LNCAP (cell line): ENCODE measurements around the gene HOXB7.

Experiments used
- TF ChIP-seq, protein P1 (sequence below): fragments of 450-650 bp; IDR thresholded peaks from 2 replicates; pipeline ENCODE4 v1.5.1; 2017; ENCODE audit warnings: mild to moderate bottlenecking

HOXB7 gene

GRCh38 chr17:48617471-48618255 lies 6.8 kb upstream of the HOXB7 start:
- TF ChIP-seq, protein P1, sequence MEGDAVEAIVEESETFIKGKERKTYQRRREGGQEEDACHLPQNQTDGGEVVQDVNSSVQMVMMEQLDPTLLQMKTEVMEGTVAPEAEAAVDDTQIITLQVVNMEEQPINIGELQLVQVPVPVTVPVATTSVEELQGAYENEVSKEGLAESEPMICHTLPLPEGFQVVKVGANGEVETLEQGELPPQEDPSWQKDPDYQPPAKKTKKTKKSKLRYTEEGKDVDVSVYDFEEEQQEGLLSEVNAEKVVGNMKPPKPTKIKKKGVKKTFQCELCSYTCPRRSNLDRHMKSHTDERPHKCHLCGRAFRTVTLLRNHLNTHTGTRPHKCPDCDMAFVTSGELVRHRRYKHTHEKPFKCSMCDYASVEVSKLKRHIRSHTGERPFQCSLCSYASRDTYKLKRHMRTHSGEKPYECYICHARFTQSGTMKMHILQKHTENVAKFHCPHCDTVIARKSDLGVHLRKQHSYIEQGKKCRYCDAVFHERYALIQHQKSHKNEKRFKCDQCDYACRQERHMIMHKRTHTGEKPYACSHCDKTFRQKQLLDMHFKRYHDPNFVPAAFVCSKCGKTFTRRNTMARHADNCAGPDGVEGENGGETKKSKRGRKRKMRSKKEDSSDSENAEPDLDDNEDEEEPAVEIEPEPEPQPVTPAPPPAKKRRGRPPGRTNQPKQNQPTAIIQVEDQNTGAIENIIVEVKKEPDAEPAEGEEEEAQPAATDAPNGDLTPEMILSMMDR = no peak

DNA sequence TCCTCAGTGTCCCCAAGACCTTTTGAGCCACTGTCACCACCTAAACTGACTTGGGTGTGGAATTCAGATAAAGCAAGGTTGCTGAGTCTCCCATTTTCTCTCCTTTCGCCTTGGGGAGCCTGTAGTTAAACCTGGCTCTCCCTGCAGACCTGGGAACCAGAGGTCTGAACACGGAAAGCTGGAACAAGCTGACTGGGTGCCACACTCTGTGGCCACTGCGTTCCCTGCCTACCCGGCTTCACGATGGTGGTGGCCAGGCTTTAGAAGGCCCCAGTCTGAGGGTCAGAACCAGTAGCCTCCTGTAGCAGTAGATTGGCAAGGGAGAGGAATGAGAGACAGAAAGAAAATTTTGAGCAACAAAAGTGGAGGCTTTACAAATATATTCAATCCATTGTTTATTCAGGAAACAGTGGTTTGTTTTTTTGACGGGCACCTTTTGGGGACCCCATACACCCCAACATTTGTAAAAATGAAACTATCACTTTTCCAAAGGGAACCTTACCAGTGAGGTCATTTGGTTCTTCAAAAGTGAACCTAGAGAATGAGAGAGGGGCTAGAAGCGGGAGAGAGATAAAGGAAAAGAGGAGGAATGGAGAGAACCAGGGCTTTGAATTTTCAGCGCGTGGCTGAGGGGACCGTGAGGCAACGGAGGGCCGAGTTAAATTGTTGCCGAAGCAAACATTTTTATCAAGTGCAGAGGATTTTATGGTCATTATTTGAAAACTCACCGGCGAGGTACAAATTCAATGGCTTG lies 6.1 kb upstream of the HOXB7 start:
- TF ChIP-seq, protein P1 = no peak

DNA sequence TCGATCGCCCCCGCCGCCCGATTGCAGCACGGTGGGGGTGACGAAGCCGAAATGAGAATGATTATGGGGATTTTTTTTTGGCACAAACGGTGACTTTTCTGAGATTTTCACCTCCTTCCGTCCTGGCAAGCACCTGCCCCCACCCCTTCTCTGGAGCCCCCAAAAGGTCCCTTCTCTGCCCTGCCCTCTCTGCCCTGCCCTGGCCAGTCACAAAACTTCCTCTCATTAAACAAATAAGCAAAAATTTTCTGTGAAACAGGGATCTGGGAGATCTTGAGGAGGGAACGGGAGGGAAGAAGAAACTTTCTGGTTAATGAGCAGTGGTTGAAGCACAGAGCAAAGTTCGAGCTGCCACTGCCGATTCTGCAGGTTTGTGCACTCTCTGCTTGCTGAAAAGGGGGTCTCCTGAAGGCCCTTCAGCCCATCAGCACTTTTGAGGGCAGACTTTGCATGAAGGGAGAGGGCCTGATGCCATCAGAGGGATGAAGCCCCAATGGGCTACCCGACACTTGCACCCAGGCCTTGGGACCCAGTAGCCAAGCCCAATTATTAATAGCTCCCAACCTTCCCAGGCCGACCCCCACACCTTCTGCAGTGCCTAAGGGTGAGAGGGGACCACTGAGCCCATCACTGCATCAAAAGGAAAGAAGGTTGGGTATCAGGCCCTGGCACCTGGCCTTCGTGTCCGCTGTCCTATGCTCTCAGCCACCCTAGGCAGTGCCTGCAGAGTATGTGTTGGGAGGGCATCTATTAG lies 5.3 kb upstream of the HOXB7 start:
- TF ChIP-seq, protein P1 = no peak

DNA sequence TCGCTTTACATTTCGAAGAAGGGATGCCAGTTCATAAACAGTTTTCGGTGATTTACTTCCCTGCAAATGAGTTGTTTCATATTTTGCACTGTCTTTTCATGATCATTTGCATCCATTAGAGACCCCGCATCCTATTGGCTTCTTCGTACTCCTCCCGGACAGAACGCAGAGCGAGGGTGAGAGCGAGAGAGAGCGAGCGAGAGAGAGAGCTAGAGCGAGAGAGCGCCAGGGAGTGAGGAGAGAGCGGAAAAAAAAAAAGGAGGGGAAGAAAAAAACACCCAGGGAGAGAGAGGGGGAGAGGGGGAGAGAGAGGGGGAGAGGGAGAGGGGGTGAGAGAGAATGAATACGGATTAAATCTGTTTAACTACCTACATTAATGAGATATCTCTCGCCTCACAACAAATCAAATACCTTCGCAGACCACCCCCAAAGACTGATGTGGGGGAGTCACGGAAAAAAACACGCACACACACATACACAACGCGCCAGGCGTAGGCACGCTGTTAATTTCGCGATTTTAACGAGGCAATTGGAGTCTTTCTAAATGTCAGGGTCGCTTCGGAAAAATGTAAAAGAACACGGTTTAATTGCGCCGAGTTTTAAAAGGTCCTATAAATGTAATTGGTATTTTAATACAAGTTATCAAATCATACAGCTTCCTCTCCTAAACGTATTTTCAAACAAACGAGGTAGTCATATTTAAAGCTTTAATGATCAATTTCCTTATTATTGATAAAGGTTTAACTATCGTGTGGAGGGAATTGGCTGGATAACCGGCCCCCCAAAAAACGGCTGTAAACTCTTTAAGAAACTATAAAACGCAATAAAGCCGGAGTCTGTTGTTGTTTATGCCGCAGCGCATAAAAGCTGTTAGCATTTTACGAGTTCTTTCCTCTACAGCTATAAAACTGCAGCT lies 4.5 kb upstream of the HOXB7 start, which contains the start of gene HOXB8:
HOXB8 (minus strand) TSS at position 246 of the 916 bp plus-strand sequence. CDS start 588 bp downstream, outside the sequence.
- TF ChIP-seq, protein P1 = no peak

DNA sequence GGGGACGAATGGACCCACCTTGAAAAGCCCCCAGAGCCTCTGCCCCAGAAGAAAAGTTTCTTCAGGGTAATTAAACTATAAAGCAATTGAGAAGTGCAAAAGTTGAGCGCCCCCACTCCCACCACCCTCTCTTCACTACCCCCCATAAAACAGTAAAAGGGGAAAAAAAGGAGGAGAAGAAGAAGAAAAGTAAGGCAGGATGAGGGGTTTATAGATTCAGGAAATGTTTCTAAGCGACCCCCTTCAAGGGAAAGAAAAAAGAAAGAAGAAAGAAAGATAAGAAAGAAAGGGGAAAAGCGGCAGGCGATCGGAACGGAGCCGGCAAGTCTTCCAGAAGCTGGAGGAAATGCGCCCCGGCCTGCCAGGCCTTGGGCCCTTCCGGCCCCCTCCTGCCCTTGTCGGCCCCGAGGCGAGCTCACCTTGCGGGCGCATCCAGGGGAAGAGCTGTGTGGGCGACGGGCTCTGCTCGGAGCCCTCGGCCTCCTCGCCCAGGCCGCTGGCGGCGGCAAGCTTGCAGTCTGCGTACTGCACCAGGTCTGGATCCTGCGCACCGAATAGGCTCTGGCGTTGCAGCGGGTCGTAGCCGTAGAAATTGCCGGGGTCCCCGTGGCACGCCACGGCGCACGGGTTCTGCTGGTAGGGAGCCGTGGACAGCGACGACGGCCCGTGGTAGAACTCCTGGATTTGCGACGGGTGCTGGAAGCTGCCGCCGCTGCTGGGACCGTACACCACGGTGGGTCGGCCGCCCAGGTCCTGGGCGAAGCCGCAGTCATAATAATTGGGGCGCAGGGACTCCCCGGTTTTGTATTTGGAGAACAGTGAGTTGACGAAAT lies 3.3 kb upstream of the HOXB7 start:
- TF ChIP-seq, protein P1 = no peak

DNA sequence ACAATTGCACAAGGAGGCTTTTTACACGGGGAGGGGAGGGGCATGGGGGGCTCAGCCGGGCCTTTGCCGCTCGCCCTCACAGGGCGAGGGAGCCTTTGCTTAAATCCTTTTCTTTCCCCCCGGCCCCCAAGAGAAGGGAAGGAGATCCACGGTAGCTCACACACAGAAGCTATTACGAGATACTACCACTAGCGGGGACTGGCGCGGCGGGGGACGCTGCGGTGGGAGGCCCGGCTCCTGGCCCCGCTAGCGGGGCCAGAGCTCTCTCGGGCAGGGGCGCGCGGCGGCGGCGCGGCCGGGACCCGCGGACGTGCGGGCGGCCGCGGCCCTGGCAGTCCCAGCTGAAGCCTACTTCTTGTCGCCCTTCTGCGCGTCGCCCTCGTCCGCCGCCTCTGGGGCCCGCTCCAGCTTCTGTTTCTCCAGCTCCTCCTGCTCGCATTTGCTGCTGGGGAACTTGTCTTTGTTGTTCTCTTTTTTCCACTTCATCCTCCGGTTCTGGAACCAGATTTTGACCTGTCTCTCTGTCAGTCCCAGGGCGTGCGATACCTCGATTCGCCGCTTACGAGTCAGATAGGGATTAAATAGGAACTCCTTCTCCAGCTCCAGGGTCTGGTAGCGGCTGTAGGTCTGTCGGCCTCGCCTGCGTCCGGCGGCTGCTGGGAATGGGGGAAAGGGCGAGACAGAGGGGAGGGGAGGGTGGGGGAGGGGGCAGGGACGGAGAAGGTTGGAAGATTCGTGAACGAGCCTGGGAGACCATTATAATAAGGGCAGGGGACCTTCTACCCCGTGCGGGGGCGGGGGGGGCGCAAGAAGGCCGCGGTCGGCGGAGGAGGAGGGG lies 2.3 kb upstream of the HOXB7 start:
- TF ChIP-seq, protein P1 = peak; percentile 22; the same call in 1 of the 2 replicates
